K562 (cell line): ENCODE measurements around the gene SHISA9. TPM values are rescaled to one million over a fixed set of nuclear protein-coding genes. Genes with fewer than 3 reads are reported as not detected.

Experiments
- ATAC-seq: fragments of 200-7000 bp; cut with Tn5 transposase; 3 replicates; pipeline ENCODE4 v1.9.1; 2020; ENCODE audit warnings: moderate library complexity
- BruUV-seq: library from RNA; stranded (reverse); fragments of 400-500 nt; replicated peaks from 2 replicates; lab custom pipeline; 2021; lab: Mats Ljungman, UMichigan
- CTCF ChIA-PET: fragments of 300-600 bp; formaldehyde crosslinking; extraction: SDS; loops from one replicate; lab custom pipeline; 2021; ENCODE audit warnings: low intra/inter-chr PET ratio; lab: Yijun Ruan, JAX
- POLR2A ChIA-PET: fragments of 300-600, 350-650 bp; sonication (Branson Sonifier 250); formaldehyde crosslinking; extraction: SDS; loops from one replicate; lab custom pipeline; 2021; ENCODE audit warnings: antibody characterized with exemption, inconsistent platforms; lab: Yijun Ruan, JAX
- DNase-seq, 4 experiments: peaks; one replicate each; pipeline versions ENCODE4 v3.0.0 to v3.0.0-alpha.2; 2011 to 2018; ENCODE audit warnings: low spot score in 3 of 4, mixed read lengths in 3 of 4; ENCODE audit errors: extremely low read depth in 1 of 4
- FAIRE-seq: peaks from 2 replicates; lab custom pipeline; 2011; peaks lifted over from hg19 to GRCh38; lab: Jason Lieb, UNC
- H2AFZ ChIP-seq: 2 replicates; pipeline ENCODE4 v1.6.0; 2011; ENCODE audit warnings: low read depth, low read length, control low read depth, inconsistent platforms
- H3K27ac ChIP-seq: fragments of 200-600 bp; 3 replicates; pipeline ENCODE4 v1.8.0; 2011; ENCODE audit warnings: low read depth, mild to moderate bottlenecking, control low read depth, inconsistent platforms, low read length, moderate library complexity, mixed read lengths; ENCODE audit errors: extremely low read depth
- H3K27me3 ChIP-seq, 2 experiments: fragments of 300-600 bp in 1 of 2; 2 replicates in 1 of 2; 3 replicates in 1 of 2; pipeline versions ENCODE4 v1.6.0 to v1.8.0; 2011; ENCODE audit warnings: inconsistent platforms in 2 of 2, low read length in 2 of 2, mild to moderate bottlenecking in 1 of 2, mixed read lengths in 1 of 2, moderate library complexity in 1 of 2; ENCODE audit not compliant: control insufficient read depth in 2 of 2, insufficient read depth in 2 of 2
- H3K36me3 ChIP-seq: fragments of 300-600 bp; 3 replicates; pipeline ENCODE4 v1.8.0; 2011; ENCODE audit warnings: mild to moderate bottlenecking, low read length, inconsistent platforms; ENCODE audit not compliant: control insufficient read depth, insufficient read depth
- H3K4me1 ChIP-seq, 2 experiments: fragments of 200-600 bp in 1 of 2; replicated peaks in 1 of 2; 2 replicates in 1 of 2; 3 replicates in 1 of 2; pipeline versions ENCODE4 v1.5.1 to v1.8.0; 2011; ENCODE audit warnings: inconsistent platforms in 2 of 2, low read length in 2 of 2, mild to moderate bottlenecking in 1 of 2, mixed read lengths in 1 of 2, moderate library complexity in 1 of 2; ENCODE audit not compliant: control insufficient read depth in 2 of 2, insufficient read depth in 2 of 2
- H3K4me2 ChIP-seq: 2 replicates; pipeline ENCODE4 v1.6.1; 2011; ENCODE audit warnings: low read length, control low read depth, inconsistent platforms, mixed read lengths; ENCODE audit not compliant: insufficient read depth
- H3K4me3 ChIP-seq: fragments of 200-600 bp; sonication (generic), shearing (Covaris generic); 2 replicates; pipeline ENCODE4 v1.5.1; 2016; ENCODE audit warnings: control low read depth, inconsistent platforms
- H3K79me2 ChIP-seq: fragments of 200-600 bp; 3 replicates; pipeline ENCODE4 v1.8.0; 2011; ENCODE audit warnings: low read length, inconsistent platforms; ENCODE audit not compliant: control insufficient read depth, insufficient read depth
- H3K9ac ChIP-seq, 2 experiments: 2 replicates each; pipeline versions ENCODE4 v1.6.0 to v1.6.1; 2011; ENCODE audit warnings: low read depth in 2 of 2, low read length in 2 of 2, control low read depth in 1 of 2, inconsistent platforms in 1 of 2, mild to moderate bottlenecking in 1 of 2, mixed read lengths in 1 of 2; ENCODE audit not compliant: insufficient read depth in 1 of 2
- H3K9me1 ChIP-seq: one replicate; pipeline ENCODE4 v1.6.0; 2011; ENCODE audit warnings: inconsistent platforms, mild to moderate bottlenecking, low read length, moderate library complexity; ENCODE audit not compliant: control insufficient read depth, insufficient read depth
- H3K9me3 ChIP-seq: replicated peaks from 2 replicates; pipeline ENCODE4 v1.5.1; 2011; ENCODE audit warnings: low read depth, low read length, inconsistent platforms; ENCODE audit not compliant: control insufficient read depth, insufficient read depth
- H4K20me1 ChIP-seq: replicated peaks from 2 replicates; pipeline ENCODE4 v1.6.1; 2011; ENCODE audit warnings: low read length, inconsistent platforms, mixed read lengths; ENCODE audit not compliant: control insufficient read depth, insufficient read depth
- HOXB6 ChIP-seq: fragments of 250-450 bp; sonication (Bioruptor Pico); IDR thresholded peaks from 2 replicates; pipeline ENCODE4 v1.5.1; 2022; ENCODE audit warnings: mild to moderate bottlenecking, borderline replicate concordance
- ZNF212 ChIP-seq: fragments of 450-650 bp; formaldehyde crosslinking; IDR thresholded peaks from 2 replicates; pipeline ENCODE4 v1.4.0; 2020; ENCODE audit warnings: mild to moderate bottlenecking
- WGBS: fragments of 100-300 bp; shearing (Covaris generic); methylation state at CpG from one replicate; pipeline ENCODE4 v1.1.6; 2016; ENCODE audit warnings: low coverage, mixed read lengths; ENCODE audit not compliant: insufficient coverage; ENCODE audit errors: missing lambda C conversion rate; 5-methylcytosine and 5-hydroxymethylcytosine counted together
- in situ Hi-C: fragments of 300-500 bp; cut with MboI; formaldehyde crosslinking; loops from 4 replicates; pipeline ENCODE4 v1.15.0; 2018; ENCODE audit warnings: inconsistent platforms, mixed read lengths
- intact Hi-C: fragments of 100-400 bp; cut with micrococcal nuclease; formaldehyde crosslinking; loops from 2 replicates; pipeline ENCODE4 v1.14.2; 2022
- polyA plus RNA-seq, 8 experiments: library from polyadenylated mRNA; depleted of rRNA in 4 of 8; stranded (reverse) in 5 of 8; unstranded in 3 of 8; fragments of >200 nt; fragmentation: Nextera tagmentation in 2 of 8; fragmentation: Illumina TruSeq in 1 of 8; extraction: Ambion mirVana in 2 of 8; extraction: Trizol in 1 of 8; gene quantifications; 2 replicates each; pipeline versions ENCODE4 v1.2.1 to v1.2.3, GENCODE V29; 2011 to 2014; ENCODE audit warnings: inconsistent platforms in 1 of 8, missing spikeins in 1 of 8
- total RNA-seq, 7 experiments: library from RNA; depleted of rRNA in 6 of 7; stranded (reverse); fragments of >200 nt in 6 of 7; fragmentation: Illumina TruSeq in 2 of 7; extraction: Trizol in 2 of 7; gene quantifications; 2 replicates each; pipeline versions ENCODE4 v1.2.1 to v1.2.3, GENCODE V29; 2011 to 2021; ENCODE audit warnings: low replicate concordance in 1 of 7
- TF ChIP-seq, protein P1 (sequence below): fragments of 450-650 bp; IDR thresholded peaks from 2 replicates; pipeline ENCODE4 v1.6.1; 2016; ENCODE audit warnings: mild to moderate bottlenecking
- TF ChIP-seq, protein P2 (sequence below): fragments of 450-650 bp; IDR thresholded peaks from 2 replicates; pipeline ENCODE4 v1.6.1; 2016; ENCODE audit warnings: mild to moderate bottlenecking, moderate library complexity

Gene SHISA9
- total and polyA plus RNA-seq, 9 of the 15 experiments (the other 6 are each of a cell fraction or from before 2014, with no cell fraction given) = under 0.01 to 0.16 (median 0.01) TPM; not detected in 6

DNA sequence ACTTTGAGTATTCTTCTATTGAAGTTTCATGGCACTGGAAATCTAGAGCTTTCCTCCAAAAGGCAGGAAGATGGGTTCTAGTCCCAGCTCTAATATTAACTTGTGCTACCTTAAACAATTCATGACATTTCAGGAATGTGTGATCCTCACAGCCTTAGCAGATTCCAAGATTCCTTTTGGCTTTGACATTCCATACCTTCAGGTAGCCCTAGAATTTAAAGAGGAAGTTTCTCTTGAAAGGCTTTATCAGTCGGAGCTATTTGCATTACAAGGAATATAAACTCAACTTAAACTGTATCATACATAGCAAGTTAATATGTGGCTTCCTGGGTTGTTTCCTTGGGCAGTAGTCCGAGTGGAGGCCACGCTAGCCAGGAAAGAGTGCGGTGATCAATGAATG, 330.0 kb downstream of the SHISA9 start (continued):
- TF ChIP-seq, protein P1, sequence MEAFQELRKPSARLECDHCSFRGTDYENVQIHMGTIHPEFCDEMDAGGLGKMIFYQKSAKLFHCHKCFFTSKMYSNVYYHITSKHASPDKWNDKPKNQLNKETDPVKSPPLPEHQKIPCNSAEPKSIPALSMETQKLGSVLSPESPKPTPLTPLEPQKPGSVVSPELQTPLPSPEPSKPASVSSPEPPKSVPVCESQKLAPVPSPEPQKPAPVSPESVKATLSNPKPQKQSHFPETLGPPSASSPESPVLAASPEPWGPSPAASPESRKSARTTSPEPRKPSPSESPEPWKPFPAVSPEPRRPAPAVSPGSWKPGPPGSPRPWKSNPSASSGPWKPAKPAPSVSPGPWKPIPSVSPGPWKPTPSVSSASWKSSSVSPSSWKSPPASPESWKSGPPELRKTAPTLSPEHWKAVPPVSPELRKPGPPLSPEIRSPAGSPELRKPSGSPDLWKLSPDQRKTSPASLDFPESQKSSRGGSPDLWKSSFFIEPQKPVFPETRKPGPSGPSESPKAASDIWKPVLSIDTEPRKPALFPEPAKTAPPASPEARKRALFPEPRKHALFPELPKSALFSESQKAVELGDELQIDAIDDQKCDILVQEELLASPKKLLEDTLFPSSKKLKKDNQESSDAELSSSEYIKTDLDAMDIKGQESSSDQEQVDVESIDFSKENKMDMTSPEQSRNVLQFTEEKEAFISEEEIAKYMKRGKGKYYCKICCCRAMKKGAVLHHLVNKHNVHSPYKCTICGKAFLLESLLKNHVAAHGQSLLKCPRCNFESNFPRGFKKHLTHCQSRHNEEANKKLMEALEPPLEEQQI = no peak

DNA sequence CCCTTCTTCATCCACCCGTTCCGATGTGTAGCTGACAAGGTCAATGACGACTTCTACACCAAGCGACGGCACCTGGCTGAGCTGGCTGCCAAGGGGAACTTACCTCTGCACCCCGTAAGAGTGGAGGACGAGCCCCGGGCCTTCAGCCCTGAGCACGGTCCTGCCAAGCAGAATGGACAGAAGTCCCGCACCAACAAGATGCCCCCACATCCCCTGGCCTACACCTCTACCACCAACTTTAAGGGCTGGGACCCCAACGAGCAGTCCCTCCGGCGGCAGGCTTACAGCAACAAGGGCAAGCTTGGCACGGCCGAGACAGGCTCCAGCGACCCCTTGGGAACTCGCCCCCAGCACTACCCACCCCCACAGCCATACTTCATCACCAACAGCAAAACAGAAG, 333.6 kb downstream of the SHISA9 start:
- Histone ChIP-seq H4K20me1 (no peaks in the 10 kb centered on the region), H3K36me3 (no peaks in the 10 kb centered on the region), H3K4me2 (no peak overlapping the region), H3K4me3 (no peak overlapping the region), H2AFZ (no peak overlapping the region), H3K4me1 (no peaks in the 10 kb centered on the region)
- WGBS = 5% methylated on average over 14 of the region's 17 CpGs
- in situ Hi-C loops = no loop called here
- no TSS peak for BruUV-seq
- no peak for DNase-seq
- CTCF ChIA-PET = no interaction called here
- POLR2A ChIA-PET = no interaction called here
- TF ChIP-seq HOXB6 (CRISPR knock-in tag) (no peak), ZNF212 (CRISPR knock-in tag) (no peak)
- TF ChIP-seq, protein P2, sequence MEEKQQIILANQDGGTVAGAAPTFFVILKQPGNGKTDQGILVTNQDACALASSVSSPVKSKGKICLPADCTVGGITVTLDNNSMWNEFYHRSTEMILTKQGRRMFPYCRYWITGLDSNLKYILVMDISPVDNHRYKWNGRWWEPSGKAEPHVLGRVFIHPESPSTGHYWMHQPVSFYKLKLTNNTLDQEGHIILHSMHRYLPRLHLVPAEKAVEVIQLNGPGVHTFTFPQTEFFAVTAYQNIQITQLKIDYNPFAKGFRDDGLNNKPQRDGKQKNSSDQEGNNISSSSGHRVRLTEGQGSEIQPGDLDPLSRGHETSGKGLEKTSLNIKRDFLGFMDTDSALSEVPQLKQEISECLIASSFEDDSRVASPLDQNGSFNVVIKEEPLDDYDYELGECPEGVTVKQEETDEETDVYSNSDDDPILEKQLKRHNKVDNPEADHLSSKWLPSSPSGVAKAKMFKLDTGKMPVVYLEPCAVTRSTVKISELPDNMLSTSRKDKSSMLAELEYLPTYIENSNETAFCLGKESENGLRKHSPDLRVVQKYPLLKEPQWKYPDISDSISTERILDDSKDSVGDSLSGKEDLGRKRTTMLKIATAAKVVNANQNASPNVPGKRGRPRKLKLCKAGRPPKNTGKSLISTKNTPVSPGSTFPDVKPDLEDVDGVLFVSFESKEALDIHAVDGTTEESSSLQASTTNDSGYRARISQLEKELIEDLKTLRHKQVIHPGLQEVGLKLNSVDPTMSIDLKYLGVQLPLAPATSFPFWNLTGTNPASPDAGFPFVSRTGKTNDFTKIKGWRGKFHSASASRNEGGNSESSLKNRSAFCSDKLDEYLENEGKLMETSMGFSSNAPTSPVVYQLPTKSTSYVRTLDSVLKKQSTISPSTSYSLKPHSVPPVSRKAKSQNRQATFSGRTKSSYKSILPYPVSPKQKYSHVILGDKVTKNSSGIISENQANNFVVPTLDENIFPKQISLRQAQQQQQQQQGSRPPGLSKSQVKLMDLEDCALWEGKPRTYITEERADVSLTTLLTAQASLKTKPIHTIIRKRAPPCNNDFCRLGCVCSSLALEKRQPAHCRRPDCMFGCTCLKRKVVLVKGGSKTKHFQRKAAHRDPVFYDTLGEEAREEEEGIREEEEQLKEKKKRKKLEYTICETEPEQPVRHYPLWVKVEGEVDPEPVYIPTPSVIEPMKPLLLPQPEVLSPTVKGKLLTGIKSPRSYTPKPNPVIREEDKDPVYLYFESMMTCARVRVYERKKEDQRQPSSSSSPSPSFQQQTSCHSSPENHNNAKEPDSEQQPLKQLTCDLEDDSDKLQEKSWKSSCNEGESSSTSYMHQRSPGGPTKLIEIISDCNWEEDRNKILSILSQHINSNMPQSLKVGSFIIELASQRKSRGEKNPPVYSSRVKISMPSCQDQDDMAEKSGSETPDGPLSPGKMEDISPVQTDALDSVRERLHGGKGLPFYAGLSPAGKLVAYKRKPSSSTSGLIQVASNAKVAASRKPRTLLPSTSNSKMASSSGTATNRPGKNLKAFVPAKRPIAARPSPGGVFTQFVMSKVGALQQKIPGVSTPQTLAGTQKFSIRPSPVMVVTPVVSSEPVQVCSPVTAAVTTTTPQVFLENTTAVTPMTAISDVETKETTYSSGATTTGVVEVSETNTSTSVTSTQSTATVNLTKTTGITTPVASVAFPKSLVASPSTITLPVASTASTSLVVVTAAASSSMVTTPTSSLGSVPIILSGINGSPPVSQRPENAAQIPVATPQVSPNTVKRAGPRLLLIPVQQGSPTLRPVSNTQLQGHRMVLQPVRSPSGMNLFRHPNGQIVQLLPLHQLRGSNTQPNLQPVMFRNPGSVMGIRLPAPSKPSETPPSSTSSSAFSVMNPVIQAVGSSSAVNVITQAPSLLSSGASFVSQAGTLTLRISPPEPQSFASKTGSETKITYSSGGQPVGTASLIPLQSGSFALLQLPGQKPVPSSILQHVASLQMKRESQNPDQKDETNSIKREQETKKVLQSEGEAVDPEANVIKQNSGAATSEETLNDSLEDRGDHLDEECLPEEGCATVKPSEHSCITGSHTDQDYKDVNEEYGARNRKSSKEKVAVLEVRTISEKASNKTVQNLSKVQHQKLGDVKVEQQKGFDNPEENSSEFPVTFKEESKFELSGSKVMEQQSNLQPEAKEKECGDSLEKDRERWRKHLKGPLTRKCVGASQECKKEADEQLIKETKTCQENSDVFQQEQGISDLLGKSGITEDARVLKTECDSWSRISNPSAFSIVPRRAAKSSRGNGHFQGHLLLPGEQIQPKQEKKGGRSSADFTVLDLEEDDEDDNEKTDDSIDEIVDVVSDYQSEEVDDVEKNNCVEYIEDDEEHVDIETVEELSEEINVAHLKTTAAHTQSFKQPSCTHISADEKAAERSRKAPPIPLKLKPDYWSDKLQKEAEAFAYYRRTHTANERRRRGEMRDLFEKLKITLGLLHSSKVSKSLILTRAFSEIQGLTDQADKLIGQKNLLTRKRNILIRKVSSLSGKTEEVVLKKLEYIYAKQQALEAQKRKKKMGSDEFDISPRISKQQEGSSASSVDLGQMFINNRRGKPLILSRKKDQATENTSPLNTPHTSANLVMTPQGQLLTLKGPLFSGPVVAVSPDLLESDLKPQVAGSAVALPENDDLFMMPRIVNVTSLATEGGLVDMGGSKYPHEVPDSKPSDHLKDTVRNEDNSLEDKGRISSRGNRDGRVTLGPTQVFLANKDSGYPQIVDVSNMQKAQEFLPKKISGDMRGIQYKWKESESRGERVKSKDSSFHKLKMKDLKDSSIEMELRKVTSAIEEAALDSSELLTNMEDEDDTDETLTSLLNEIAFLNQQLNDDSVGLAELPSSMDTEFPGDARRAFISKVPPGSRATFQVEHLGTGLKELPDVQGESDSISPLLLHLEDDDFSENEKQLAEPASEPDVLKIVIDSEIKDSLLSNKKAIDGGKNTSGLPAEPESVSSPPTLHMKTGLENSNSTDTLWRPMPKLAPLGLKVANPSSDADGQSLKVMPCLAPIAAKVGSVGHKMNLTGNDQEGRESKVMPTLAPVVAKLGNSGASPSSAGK = no peak
- TF ChIP-seq, all 486 proteins: peak for 0
- FAIRE-seq (no peak), ATAC-seq (no peak)
- no peak overlapping the region for H3K9ac ChIP-seq
- peaks cover 0 to 9% of the 10 kb centered on the region in 2 experiments; a peak in 2 of 5 replicates for H3K27me3 ChIP-seq
- H3K27ac ChIP-seq = no peak overlapping the region
- no peaks in the 10 kb centered on the region for H3K79me2 ChIP-seq
- no peaks in the 10 kb centered on the region for H3K9me3 ChIP-seq
- H3K9me1 ChIP-seq = no peaks in the 10 kb centered on the region
- intact Hi-C loops = no loop called here
